Mesenteric fat pad (tissue), 1 donor: Measurements from ENCODE around the gene TIGAR. TPM values are rescaled to one million over a fixed set of nuclear protein-coding genes. Genes with fewer than 3 reads are reported as not detected.

ENCODE experiments used
- DNase-seq: peaks from one replicate; pipeline ENCODE4 v3.0.0-alpha.2; 2020; ENCODE audit warnings: low spot score
- total RNA-seq: library from RNA; stranded (reverse); fragmentation: NEBNext Ultra II Directional; extraction: Animal tissue kit (Norgen Biotek cat#: 25700); gene quantifications from one replicate; pipeline ENCODE4 v1.2.1, GENCODE V29; 2021
- donor health status: DM: yes; HTN: yes; CAD: no.

The TIGAR gene
- total RNA-seq, 1 donor from 2014 or later = 13.8 TPM

GRCh38 chr12:4301932-4302501, 19.0 kb upstream of the TIGAR start:
- DNase-seq = no peak

GRCh38 chr12:4302881-4303280, 18.1 kb upstream of the TIGAR start:
- no peak for DNase-seq

DNA sequence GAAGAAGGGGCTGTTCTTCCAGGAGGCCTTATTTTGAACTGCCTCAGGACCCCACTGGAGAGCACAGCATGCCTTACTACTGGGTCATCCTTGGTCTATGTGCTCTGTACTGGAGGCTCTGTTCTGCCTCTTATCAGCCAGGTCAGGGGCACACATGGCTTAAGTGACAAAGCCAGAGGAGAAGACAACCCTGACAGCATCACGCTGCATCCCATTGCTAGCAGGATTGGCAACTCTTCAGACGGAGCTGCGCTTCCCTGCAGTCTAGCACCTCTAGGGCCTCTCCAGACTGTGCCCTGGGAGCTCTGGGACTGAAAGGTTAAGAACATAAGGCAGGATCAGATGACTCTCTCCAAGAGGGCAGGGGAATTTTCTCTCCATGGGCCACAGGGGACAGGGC, 17.3 kb upstream of the TIGAR start:
- peak; percentile 60 for DNase-seq

GRCh38 chr12:4307593-4308333, 13.2 kb upstream of the TIGAR start:
- no peak for DNase-seq

GRCh38 chr12:4308334-4308950, 12.6 kb upstream of the TIGAR start:
- no peak for DNase-seq

DNA sequence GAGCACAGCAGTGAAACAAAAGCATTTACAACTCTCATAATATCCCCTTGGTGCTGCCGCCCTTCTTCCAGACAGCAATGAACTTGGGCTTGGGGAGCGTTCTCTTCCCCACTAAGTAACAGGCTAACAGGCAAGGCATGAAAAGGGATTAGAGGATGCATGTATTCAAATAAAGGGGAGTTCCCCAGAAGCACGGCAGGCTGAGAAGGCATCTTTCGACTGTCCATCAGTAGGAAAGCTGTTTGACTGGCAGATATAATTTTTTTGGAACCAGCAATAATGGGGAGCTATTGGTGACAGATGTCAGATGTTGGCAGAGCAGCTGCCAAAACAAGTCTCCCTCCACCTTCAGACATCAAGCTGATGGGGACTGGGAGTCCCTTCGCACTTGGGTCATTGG, 9.2 kb upstream of the TIGAR start:
- no peak for DNase-seq

DNA sequence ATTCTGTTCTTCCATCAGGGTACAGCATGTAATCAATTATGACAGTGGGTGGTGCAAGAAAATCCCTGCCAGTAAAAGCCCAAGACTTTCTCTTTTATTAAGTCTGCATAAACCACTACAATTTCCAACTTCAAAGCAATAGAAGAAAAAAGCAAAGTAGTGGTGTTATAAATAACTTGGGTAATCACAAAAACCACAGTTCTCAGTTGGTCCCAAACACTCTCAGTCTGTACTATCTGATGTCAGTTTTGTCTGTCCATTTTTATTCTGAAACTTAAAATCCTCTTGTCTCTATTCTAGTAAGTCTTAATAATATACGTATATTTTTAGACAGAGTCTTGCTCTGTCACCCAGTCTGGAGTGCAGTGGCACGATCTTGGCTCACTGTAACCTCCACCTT, 8.8 kb upstream of the TIGAR start:
- DNase-seq = no peak

GRCh38 chr12:4320497-4320852, 538 bp upstream of the TIGAR start:
- DNase-seq = no peak

DNA sequence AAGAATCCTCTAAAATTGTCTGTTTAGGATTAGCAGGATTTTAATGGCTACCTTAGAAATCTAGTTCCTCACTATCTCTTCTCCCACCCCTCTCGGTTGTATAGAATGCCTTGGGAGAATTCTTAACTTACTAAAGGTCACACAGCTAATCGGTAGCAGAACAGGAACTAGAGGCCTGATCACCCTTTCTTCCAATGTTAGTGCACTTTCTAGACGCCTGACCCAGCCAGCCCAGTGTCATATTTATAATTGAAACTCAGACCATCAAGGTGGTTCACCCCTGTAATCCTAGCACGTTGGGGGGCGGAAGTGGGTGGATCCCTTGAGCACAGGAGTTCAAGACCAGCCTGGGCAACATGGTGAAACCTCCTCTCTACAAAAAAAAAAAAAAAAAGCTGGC, 1.7 kb downstream of the TIGAR start:
- DNase-seq = no peak

GRCh38 chr12:4323396-4323795, 2.4 kb downstream of the TIGAR start:
- no peak for DNase-seq

DNA sequence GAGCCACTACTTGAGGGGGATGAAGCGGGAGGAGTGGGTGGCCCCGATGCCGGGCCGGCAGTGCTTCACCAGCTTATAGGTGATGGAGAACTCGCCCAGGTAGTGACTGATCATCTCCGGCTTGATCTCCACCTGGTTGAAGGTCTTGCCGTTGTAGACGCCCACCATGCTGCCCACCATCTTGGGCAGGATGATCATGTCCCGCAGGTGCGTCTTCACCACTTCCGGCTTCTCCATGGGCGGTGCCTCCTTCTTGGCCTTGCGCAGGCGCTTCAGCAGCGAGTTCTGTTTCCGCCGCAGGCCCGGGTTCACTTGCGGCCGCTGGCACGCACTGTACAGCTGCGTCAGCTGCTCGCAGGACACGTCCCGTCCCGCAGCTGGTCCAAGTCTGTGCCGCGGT, 3.4 kb downstream of the TIGAR start:
- DNase-seq = no peak

DNA sequence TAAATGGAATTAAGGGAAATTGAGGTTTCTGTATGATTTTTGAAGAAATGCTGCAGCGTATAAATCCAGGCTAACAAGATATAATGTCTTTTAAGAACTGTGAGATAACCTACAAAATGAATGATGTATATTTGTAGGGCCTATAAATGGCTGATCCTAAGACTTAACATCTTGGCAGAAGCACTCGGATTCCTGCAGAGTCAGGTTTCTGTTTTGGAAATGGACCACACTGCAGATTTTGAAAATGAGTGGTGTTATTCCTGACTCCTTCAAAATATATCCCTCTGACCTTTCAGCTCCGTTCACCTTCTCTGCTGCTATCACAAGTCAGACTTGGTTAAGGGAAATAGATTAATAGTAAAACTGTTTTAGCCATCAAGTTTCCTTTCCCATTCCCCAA, 5.0 kb downstream of the TIGAR start:
- no peak for DNase-seq

DNA sequence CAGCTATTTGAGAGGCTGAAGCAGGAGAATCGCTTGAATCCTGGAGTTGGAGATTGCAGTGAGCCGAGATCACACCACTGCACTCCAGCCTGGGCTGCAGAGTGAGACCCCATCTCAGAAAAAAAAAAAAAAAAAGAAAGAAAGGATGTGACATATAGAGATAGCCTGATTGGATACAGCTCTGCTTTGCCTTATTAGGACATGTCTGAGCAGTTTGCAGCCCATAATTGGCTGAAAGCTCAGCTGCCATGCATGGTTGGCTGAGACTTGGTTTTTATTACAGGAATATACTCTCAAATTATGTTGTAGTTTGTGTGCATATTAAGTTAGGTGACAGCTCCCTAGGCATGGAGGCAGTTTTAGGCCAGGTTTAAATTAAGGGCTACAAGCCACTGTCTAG, 6.3 kb downstream of the TIGAR start:
- no peak for DNase-seq

GRCh38 chr12:4330203-4330602, 9.2 kb downstream of the TIGAR start:
- DNase-seq = no peak

GRCh38 chr12:4331221-4331620, 10.2 kb downstream of the TIGAR start:
- no peak for DNase-seq

GRCh38 chr12:4331842-4332241, 10.8 kb downstream of the TIGAR start:
- DNase-seq = no peak

DNA sequence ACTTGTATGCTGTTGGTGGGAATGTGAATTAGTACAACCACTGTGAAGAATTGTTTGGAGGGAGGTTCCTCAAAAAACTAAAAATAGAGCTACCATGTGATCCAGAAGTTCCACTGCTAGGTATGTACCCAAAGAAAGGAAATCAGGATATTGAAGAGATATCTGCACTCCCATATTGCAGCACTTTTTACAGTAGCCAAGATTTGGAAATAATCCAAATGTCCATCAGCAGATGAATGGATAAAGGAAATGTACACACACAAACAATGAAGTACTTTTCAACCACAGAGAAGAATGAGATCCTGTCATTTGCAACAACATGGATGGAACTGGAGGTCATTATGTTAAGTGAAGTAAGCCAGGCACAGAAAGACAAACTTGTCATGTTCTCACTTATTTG, 25.9 kb downstream of the TIGAR start:
- DNase-seq = no peak

GRCh38 chr12:4353785-4354208, 32.8 kb downstream of the TIGAR start:
- DNase-seq = no peak

- DNase-seq = no peak
Measured at GRCh38 chr12:4355156-4356040, 34.4 kb downstream of the TIGAR start.

GRCh38 chr12:4356041-4356327, 35.0 kb downstream of the TIGAR start:
- DNase-seq = no peak

GRCh38 chr12:4366090-4366489, 45.1 kb downstream of the TIGAR start:
- DNase-seq = no peak

DNA sequence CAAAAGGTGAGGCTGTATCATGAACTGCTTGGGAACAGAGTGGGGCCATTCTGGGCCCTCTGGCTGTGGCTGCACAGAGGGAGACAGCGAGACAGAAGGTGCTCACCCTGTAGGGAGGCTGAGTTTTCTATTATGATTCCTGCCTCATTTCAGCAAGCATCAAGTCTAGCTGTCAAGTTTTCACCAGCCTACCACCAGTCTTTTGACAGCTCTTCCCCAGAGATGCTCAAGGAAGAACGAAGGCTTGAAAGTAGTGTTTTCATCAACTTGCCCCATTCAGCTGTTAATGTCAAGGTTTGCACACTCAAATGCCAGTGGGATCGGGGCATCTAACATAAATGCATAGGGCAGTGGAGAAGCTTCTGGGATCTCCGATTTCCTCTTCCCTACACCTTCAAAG, 48.5 kb downstream of the TIGAR start:
- no peak for DNase-seq
